ENCODE measurements around the gene SLC27A2.

SLC27A2 gene

DNA sequence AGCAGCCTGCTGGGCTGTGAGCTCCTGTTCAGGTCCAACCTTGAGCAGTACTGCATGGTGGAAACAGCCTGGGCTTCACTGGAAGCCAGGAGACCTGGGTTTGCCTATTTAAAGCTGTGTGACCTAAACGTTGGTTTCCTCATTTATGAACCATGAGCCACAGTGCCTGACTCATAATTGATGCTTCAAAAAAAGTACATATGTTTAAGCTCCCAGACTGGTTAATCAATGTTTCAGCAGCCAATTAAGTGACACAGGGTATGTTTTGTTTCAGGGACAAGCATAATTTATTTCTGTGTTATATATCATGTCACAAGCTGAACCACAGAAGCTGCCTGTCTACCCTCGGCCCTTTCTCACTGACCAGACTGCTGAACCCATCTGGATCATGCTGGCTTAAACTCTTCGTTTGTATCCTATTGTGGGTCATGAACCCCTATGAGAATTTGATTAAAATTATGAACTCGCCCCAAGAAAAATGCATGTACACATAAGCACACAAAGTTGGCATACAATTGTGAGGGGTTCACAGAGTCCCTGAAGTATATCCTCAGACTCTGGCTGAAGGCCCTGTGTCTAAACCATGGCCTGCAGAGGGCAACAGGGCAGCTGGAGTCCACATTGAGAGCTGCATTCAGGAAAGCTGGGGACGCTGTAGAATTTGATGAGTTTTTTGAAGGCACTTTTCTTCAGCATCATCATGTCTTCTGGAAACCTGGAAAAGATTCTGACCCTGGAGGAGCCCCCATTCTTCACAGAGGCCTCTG, 59.9 kb downstream of the SLC27A2 start:
- DNase-seq, result no peak

DNA sequence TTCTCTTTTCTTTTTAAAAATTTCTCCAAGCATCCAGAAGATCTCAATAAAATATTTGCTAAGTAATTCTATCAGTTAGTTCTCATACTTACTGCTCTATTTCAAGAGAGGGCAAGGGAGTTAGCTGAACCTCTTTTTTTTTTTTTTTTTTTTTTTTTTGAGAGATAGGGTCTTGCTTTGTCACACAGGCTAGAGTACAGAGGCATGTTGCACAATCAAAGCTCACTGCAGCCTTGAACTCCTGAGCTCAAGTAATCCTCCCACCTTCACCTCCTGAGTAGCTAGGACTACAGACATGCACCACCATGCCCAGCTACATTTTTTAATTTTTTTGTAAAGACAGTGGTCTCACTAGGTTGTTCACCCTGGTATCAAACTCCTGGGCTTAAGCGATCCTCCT, 62.2 kb downstream of the SLC27A2 start:
- no peak for DNase-seq

DNA sequence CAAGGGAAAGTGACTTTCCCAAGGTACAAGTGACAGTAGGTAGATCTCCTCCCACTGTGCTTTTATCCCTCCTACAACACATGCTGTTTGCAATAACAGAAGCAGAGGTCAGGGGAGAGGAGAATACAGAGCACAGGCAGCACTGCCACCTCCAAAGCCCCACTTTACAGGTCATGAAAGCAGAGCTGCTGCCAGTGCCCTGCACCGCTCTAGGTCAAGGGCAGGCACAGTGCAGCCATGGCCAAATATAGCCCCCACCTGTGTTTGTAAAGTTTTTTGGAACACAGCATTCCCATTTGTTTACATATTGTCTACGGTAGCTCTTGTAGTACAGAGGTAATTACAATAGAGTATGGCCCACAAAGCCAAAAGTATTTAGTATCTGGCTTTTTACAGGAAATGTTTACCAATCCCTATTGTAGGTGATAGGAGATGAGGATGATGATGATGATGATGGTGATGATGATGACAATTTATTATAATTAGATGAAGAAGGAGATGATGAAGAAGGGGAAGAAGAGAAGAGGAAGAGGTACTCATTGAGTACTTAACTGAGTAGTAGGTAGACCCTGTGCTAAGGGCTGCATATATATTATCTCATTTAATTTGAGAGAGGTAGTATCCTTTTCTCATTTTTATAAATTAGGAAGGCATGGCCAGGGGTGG, 63.1 kb downstream of the SLC27A2 start:
- DNase-seq, result no peak

DNA sequence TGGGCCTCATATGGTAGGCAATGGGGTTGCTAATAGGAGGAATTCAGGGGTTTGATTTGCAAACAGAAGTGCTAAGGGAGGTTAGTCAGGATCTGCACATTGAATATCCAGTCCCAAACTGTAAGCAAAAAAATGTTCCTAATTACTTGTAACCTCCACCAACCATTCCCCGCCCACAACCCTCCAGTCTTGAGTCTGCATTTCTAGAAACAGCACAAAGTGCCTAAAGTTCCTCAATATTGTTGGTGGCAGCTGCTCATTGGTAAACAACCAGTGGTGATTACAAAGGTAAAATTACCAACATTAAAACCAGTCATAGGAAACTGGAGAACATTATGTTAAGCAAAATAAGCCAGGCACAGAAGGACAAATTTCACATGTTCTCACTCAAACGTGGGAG, 64.6 kb downstream of the SLC27A2 start:
- DNase-seq, result no peak

DNA sequence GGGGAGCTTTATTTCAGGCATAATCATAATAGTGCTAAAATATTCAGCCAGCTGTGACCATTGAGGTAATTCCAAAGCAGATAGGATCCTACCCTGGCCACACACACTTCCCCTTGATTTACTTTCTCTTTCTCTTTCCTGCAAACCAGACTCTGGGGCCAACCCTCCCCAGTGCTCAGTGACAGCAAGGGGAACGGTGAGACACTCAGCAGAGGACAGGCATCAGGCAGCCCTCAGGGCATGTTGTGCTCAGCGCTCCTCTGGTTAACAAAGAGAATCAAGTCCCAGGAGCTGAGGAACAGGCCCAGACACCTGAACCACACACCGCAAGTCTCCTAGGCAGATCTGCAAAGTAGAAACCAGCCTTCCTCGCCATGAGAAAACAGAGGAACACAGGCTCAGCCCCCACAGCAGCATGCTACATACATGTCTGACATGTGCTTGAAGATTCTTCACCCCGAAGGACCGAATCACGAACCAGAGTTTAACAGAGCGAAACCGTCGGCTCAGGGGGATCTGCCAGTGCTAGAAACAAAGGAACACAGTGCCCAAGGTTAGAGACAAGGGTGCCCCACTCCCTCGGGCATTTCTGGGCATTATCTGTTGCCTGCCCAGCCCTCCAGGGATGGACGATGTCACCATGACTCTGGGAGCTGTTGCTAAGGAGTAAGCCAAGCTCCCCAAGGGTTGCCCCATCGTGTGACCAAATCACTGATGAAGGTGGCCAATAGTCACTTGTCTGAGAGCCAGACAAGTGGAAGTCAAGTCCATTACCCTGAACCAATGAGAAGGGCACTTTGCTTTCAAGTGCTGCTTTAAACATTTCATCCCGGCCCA, 66.0 kb downstream of the SLC27A2 start:
- no peak for DNase-seq

DNA sequence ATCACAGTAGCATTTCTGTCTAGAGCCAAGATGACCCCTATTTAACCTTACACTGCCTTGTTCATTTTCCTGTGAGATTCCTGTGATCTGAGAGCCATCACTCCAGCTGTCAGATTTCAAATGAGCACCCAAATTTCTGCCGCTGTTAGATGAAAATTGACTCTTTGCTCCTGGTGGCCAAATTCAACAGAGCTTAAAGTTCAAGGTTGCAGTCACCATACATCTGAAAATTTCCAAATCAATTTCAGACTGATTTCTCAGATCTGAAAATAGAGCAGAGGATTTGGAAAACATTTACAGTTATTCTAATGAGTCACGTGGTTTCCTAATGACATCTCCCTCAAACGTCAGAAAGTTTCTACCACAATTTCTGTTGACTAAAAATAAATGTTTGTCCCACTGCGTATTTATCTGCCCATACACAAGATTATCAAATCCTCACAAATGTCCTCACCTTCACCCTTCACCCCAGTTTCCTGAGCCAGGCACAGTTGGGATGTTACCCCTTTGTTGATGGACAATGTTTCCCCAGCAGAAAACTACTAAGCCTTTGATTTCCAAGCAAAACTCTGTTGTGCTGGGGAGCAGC, 67.1 kb downstream of the SLC27A2 start:
- no peak for DNase-seq

DNA sequence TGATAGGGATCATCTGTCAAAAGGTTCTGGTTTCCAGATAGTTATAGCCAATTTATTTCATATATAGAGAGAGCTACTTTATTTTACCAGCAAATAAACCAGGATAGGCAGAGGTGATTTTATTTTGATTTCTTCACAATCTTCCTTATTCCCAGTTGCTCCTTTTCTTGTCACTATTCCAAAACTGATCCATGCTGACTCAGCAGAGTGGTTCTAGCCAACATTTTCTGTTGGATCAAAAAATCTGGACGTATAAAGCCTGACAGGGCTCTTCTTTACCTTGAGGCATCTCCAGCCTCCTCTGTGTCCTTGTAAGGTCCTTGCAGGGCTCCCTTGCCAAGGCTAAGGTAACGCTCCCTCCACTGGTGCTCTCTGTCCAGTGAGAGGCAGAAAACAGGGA, 67.7 kb downstream of the SLC27A2 start:
- no peak for DNase-seq

DNA sequence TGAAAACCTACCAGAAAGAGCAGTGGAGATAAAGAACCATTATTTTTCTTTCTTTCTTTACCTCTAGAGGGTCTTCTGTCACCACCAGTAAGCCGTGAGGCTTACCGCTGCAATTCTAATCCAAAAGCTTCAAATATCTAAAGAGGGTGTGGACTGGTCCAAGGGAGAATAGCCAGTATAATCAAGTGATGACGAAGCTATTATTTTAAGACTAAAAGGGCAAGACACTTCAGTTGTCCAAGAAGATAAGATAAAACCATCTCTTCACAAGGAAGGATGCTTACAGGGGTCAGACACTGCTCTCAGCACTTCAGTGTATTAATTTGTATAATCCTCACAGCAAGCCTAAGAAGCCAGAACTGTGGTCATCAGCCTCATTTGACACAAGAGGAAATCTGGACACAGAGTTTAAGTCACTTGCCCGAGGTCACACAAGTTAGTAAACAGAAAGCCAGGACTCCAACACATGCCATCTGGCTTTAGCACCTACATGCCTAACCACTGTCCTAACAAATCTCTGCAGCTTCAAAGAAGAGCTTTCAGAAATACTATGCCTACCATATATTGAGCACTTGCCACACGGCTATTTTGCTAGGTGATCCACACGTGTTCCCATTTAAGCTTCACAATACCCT, 68.9 kb downstream of the SLC27A2 start:
- no peak for DNase-seq

DNA sequence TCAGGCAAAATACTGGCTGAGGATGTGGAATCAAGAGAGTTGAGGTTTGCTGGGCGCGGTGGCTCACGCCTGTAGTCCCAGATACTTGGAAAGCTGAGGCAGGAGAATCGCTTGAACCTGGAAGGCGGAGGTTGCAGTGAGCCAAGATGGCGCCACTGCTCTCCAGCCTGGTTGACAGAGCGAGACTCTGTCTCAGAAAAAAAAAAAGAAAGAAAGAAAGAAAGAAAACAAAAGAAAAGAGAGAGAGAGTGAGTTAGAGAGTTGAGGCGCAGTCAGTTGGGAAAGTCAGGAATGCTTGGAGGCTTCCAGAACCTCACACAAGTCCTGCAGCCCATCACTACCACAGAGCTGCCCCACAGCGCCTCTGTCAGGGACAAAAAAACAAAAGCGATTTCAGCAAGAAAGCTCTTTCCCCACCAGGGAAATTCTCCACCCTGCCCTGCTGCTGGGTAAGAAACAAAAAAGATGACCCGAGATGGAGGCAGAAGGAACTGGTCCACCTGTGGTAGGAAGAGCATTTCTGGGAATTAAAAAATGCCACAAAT, 69.7 kb downstream of the SLC27A2 start:
- no peak for DNase-seq

DNA sequence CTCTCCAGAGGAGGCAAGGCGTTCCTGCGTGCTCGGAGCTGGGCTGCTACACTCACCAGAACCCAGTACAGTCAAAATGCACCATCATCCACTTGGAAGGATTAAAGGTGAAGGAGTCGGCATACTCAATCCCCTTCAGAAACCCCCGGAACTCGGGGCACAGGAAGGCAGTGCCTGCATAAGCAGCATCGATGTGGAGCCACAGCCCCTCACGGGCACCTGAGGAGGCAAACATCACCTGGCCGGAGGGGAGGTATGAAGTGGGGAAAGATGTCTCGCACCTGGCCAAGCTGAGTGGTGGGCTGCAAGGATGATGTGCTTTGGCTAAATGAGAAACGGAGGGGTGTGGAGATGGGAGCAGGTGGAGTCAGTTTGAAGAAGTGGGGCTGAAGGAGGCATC, 70.6 kb downstream of the SLC27A2 start:
- DNase-seq, result no peak

DNA sequence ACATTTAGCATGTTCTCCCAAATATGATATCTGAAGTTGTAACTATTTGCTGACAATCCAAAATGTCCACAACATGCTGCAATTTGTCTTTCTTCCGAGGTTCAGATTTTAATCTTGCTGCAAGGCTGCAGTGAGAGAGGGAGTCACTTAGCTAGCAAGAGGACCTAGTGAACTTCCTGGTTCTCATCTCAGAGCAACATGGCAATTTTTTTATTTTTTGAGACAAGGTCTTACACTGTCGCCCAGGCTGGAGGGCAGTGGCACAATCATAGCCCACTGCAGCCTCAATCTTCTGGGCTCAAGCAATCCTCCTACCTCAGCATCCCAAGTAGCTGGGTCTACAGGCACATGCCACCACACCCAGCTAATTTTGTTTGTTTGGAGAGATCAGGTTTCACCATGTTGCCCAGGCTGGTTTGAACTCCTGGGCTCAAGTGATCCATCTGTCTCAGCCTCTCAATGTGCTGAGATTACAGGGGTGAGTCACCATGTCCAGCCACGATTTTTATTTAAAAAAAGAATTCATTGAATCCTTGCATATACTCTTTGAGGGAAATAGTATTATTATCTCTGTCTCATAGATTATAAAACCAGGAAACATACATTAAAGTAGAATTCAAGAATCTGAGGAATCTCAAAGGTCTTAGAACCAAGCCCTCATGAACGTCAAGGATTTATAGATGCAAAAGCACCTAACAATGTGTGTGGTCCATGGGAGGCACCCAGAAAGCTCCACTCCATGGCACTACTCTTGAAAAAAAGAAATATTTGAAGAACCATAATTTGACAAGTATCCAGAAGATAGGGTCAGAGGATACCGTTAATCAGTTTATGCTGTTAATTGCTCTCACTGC, 74.4 kb downstream of the SLC27A2 start:
- DNase-seq, result no peak

DNA sequence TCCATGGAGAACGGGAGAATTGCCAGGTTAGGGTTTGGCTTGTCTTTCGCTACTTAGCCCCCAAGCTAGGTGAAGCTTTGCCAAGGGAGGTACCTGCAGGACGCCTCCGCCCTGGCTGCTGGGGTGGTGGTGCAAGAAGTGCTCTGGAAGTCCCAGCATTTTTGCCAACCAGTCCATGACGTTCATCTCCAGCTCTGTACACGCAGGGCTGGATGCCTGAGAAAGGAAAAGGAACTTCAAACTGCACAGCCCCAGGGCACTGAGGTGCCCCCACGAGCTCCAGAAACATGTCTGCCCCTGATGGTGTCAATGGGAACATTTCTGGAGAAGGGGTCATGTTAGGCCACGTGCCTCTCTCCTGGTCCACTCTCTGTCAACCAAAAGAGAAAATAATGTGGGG, 75.3 kb downstream of the SLC27A2 start:
- no peak for DNase-seq

DNA sequence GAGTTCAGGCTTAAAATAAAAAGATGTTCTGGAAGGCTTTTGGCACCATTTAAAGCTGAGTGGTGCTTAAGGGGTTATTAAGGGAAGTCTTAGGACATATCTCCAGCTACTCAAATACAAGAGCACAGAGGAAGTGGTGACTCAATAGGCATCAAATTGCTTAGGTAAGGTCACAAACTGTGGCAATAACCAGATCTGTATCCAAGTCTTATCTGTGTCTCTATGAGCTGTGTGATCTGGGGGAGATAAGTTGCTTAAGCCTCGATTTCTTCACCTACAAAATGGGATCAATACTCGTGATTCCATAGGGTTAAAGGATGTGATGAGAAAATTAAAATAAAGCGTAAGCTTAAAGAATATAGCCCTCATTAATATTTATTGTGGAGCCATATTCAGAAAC, 75.9 kb downstream of the SLC27A2 start:
- DNase-seq, result no peak

DNA sequence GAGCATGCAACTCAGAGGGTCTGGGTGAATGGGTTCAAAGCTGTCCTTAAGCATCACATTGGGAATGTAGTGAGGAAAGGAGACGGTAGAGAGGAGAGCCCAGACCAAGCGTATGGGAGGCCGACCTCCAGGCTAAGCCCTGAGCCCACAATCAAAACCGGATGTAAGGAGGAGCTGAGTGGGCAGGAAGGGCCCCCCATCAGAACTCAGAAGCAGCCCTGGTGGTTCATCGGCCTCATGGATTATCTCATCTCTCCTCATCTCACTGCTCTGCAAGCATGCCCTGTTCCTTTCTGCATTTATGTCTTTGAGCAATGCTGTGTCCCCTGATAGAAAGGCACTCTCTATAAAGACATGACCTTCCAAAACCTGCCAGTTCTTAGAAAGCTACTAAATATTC, 77.3 kb downstream of the SLC27A2 start:
- DNase-seq, result no peak

DNA sequence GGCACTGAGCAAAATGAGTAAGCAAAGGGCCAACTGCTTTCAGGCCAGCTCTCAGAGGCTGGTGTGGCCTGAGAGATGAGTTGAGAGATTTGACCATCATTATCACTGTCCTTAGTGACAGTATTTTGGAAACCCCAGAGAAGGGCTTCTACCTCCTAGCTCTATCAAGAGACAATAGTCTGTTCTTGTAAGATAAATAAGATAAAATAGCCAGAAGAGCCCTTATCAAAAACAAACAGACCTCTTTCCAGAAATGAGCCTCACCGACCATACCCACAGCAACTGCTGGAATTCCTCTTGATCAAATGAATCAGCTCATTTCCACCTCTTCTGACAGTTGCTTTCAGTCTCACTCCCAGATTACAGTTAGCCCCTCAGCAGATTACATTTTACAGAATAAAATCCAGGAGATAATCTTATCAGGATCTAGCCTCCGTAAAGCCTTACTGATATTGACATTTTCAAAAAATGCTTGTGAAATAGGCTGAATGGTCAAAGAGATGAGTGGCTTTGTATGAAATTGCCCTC, 79.0 kb downstream of the SLC27A2 start:
- DNase-seq, result no peak

DNA sequence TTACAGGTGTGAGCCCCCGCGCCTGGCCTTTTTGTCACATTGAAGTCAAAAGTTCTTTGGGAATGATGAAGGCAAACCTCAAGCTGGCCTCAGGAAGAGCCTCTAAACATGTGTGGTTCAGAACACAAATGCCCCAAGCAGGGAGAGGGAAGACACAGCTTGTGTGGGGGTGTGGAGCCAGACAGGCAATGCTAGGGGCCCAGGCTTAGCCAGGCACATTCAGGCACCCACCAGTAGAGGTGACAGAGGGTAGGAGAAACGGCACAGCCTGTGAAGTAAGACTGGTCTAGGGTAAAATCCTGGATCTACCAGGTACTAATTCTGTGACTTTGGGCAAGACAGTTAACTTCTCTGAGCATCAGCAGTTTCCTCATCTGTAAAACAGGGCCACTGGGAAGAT, 80.0 kb downstream of the SLC27A2 start:
- DNase-seq, result no peak

DNA sequence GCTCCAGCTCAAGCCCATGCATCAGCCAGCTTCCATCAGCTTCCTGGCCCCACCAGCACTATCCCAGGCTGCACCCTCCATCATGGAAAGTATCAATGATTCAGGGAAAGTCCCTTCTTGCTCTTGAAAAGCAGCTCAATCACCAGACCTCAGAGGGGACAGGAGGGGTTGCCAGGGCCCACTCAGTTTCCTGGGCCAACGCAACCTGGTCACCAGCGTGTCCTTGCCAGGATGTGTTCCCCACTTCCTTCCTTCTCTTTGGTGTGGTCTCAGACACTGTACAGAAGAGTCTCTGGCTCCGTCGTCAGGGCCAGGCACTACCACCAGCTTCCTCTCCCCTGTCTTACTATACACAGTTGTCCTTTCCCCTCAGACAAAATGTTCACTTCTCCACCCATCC, 80.5 kb downstream of the SLC27A2 start:
- no peak for DNase-seq

DNA sequence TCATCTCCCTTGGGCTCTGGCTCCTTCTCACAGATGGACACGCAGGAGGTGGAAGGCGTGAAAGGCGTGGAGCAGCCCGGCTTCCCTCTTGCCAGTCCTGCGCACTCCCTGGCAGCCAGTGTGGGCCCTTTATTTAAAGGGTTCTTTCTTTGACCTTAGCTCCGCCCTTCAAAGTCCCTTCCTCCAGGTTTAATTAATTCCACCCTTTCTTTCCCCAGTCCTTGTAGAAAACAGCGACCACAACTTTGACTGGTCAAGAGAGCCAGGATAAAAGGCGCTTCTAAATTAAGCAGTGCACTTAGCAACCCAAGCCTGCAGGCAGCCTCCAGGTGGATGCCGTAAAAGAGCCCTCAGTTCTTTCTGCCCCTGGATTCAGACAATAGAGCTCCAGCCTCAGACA, 83.6 kb downstream of the SLC27A2 start, which contains the start of gene HDC:
Gene HDC, minus strand, starts transcription at position 107 of the 400 bp plus-strand sequence. Its CDS starts 103 bp downstream, at position 4.
- no peak for DNase-seq

DNA sequence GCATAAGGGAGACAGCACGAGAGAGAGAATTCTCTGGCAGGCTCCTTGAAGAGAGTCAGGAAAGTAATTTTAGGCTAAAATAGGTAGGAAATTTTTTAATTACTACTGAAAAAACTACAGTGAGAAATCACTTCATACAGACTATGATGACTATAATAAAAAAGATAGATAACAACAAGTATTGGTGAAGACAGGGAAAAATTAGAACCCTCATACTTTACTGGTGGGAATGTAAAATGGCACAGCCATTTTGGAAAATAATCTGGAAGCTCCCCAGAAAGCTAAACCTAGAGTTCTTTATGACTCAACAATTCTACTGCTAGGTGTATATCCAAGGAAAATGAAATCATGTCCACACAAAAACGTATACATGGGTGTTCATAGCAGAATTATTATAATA, 85.6 kb downstream of the SLC27A2 start:
- DNase-seq, result no peak

DNA sequence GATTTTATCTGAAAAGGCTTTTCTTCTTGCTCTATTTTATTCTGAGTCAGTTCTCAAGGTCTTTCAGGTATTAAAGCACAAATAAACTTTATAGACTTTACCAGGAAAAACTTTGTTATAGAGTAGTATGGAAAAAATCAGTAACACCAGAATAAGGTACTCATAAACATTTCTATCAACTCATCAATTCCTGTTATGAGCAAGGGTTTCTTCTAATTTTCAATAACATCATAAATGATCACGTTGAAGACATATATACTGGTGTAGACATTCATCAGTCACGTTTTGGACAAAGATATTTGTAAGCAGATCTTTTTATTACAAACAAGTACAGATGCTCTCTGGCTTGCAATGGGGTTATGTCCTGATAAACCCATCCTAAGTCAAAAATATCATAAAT, 93.1 kb downstream of the SLC27A2 start:
- no peak for DNase-seq

DNA sequence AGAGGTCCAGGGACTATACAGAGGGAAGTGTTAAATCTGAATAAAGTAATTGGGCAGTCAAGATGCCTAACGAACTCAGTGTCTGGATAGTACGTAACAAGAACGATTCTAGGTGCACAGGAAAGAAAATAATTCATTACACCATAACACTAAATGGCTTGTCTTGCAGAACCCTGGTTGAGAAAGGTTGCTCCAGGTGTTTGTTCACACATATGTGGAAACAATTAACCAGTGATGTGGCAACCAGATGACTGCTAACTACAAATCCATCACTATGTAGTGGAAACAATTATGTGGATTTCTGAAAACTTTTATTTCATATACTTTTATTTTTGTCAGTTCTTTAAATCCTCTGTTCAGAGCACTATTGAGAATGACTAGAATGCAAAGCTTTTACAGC, 93.9 kb downstream of the SLC27A2 start:
- no peak for DNase-seq
